ENCODE results near the gene CAST.

DNA sequence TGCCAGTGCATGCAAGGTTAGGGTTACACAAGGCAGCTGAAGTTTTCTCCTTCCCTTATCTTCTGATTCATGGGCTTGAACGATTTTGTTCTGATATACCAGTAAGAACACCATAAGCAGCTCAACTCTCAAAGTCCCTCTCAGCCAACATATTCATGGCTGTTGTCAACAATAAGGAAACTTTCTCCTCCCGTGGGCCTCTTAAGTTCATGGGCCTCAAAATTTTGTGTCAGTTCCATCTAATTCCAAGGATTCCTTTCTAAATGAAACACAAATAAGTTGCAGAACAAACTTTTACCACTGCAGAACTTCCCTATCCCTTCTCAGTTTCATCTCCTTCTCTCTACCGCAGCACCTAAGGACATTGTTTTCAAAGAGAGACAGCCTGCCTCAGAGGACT, 23.6 kb upstream of the CAST start:
- no peak for TF ChIP-seq GATA2 (IDR thresholded peaks at IDR 0.05; ENCODE audit: low read depth, low read length)
- no peak for TF ChIP-seq GATA3 (IDR thresholded peaks at IDR 0.05; ENCODE audit: low read depth, low read length)

Measured in SH-SY5Y (cell line).